Neutrophil (primary cell): ENCODE data around the gene MUS81.

Source experiments
- H3K27ac ChIP-seq: fragments of 200-600 bp; sonication (generic); 2 replicates; pipeline ENCODE4 v1.5.1; 2016; ENCODE audit warnings: mild to moderate bottlenecking, moderate library complexity
- H3K27me3 ChIP-seq: fragments of 200-600 bp; sonication (generic); 2 replicates; pipeline ENCODE4 v1.6.0; 2016; ENCODE audit warnings: mild to moderate bottlenecking
- H3K36me3 ChIP-seq: fragments of 200-600 bp; sonication (generic); 2 replicates; pipeline ENCODE4 v1.5.1; 2017
- H3K4me1 ChIP-seq, 2 experiments: fragments of 200-600 bp in 1 of 2; sonication (generic) in 1 of 2; 1 replicate in 1 of 2; 2 replicates in 1 of 2; pipeline versions ENCODE4 v1.5.1 to v1.6.1; 2013 to 2016; ENCODE audit warnings: low read depth in 1 of 2, low read length in 1 of 2, mild to moderate bottlenecking in 1 of 2, moderate library complexity in 1 of 2; ENCODE audit not compliant: control insufficient read depth in 1 of 2, insufficient read depth in 1 of 2
- H3K4me3 ChIP-seq, 2 experiments: fragments of 200-600 bp in 1 of 2; sonication (generic) in 1 of 2; 1 replicate in 1 of 2; 2 replicates in 1 of 2; pipeline ENCODE4 v1.5.1; 2013 to 2016; ENCODE audit warnings: low read depth in 1 of 2, low read length in 1 of 2, mild to moderate bottlenecking in 1 of 2, moderate library complexity in 1 of 2
- H3K9me3 ChIP-seq: fragments of 200-600 bp; sonication (generic); 2 replicates; pipeline ENCODE4 v1.5.1; 2016
- CTCF ChIP-seq: fragments of 200-600 bp; sonication (generic); IDR thresholded peaks from 2 replicates; pipeline ENCODE4 v1.5.1; 2016; ENCODE audit warnings: antibody characterized with exemption

MUS81 gene

DNA sequence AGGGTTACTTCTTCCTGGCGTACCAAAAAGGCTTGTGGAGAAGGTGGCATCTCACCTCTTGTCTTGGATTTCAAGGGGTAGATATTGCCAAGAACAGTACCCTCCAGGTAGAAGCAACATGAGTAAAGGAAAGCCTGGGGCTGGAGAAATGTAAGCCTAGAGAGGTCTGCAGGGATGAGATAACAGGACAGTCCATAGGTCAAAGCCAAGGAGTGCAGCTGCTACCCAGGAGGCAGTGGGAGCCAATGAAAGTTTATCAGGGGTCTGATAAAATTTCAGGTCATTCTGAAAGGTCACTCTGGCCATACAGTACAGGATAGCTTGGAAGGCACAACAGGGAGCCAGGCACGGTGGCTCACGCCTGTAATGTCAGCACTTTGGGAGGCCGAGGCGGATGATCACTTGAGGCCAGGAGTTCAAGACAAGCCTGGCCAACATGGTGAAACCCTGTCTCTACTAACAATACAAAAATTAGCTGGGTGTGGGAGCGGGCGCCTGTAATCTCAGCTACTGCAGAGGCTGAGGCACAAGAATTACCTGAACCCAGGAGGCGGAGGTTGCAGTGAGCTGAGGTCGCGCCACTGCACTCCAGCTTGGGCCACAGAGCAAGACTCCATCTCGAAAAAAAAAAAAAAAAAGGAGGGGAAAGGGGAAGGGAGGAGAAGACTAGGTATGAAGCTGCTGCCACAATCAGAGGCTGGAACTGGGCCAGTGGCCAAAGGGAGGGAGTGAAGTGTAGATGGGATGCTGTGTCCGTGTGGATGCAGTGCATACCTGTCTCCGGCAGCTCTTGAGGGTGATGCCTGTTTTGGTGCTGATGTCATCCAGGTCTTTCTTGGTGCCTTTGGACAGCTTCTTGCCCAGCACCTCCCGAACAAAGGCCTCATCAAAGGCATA, 26.8 kb downstream of the MUS81 start:
- Histone ChIP-seq H3K4me3 (peak overlapping the region; percentile 82 to 98), H3K9me3 (no peaks in the 10 kb centered on the region), H3K27ac (peak overlapping the region; percentile 93), H3K4me1 (peaks cover 63 to 71% of the 10 kb centered on the region in 2 experiments), H3K27me3 (no peaks in the 10 kb centered on the region), H3K36me3 (peaks cover 23% of the 10 kb centered on the region)
- no peak for TF ChIP-seq CTCF

- peak overlapping the region; percentile 82 to 98 for H3K4me3 ChIP-seq
- no peaks in the 10 kb centered on the region for H3K9me3 ChIP-seq
- peaks cover 69 to 78% of the 10 kb centered on the region in 2 experiments for H3K4me1 ChIP-seq
- TF ChIP-seq CTCF, result no peak
- peak overlapping the region; percentile 93 for H3K27ac ChIP-seq
- H3K36me3 ChIP-seq, result peaks cover 17% of the 10 kb centered on the region
- H3K27me3 ChIP-seq, result no peaks in the 10 kb centered on the region
Observed at GRCh38 chr11:65887723-65888162, 27.5 kb downstream of the MUS81 start.

DNA sequence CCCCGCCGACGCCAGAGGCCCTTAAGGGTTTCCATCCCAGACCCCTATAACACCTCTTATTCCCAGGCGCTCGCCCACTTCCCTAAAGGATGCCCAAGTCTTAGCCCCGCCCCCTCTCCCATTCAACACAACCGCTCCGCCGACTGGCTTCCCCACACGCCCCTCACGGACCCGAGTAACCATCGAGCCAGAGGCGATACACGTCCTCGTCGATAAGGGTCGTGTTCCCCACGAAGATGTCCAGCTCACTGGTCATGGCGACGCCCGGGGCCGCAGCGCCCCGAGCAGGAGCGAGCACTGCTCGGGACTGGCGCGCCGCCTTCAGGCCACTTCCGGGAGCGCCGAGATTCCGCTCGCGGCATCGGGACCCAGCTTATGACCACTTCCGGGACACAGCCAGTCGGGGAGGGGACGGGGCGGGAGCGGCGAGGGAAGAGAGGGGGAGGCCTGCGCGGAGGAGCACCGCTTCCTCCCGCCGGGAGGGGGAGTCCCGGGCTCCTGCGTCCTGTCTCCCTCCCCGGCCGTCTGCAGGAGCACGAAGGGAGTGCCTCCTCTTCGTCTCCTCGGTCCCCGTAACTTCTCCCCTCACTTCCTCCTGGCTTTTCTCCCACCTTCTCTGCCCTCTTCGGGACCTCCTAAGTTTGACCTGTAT, 28.1 kb downstream of the MUS81 start, which contains the start of gene FIBP:
TSS of gene FIBP (minus strand) at position 309 of the 652 bp plus-strand sequence. CDS start at position 256, 53 bp downstream.
- peaks cover 75 to 84% of the 10 kb centered on the region in 2 experiments for H3K4me1 ChIP-seq

GRCh38 chr11:65890324-65891218, 30.3 kb downstream of the MUS81 start, which contains the start of gene CCDC85B:
TSS of gene CCDC85B (plus strand) at chr11:65890673. CDS start at chr11:65890784, 111 bp downstream.
- Histone ChIP-seq H3K4me3 (peak within 1 kb of the TSS; percentile 82 to 98), H3K4me1 (peaks cover 79 to 89% of the 10 kb centered on the region in 2 experiments), H3K27ac (peak within 1 kb of the TSS; percentile 93), H3K9me3 (no peaks in the 10 kb centered on the region), H3K36me3 (no peaks in the 10 kb centered on the region), H3K27me3 (no peaks in the 10 kb centered on the region)
- peak; percentile 49 for TF ChIP-seq CTCF

More for the DNA sequence above, 28.1 kb downstream of the MUS81 start, which contains the start of gene FIBP:
- peak within 1 kb of the TSS; percentile 93 for H3K27ac ChIP-seq
- peak within 1 kb of the TSS; percentile 82 to 98 for H3K4me3 ChIP-seq
- no peaks in the 10 kb centered on the region for H3K27me3 ChIP-seq
- H3K36me3 ChIP-seq, result peaks cover 11% of the 10 kb centered on the region
- peak; percentile 100 for TF ChIP-seq CTCF
- no peaks in the 10 kb centered on the region for H3K9me3 ChIP-seq
